Panc1 (cell line): ENCODE data around the gene EME2. TPM values are rescaled to one million over a fixed set of nuclear protein-coding genes. Genes with fewer than 3 reads are reported as not detected.

Experiments
- ATAC-seq: fragments of 200-7000 bp; cut with Tn5 transposase; 2 replicates; pipeline ENCODE4 v1.9.1; 2020; ENCODE audit warnings: mild to moderate bottlenecking, moderate library complexity
- BruUV-seq: library from RNA; stranded (reverse); fragments of 400-500 nt; replicated peaks from 2 replicates; lab custom pipeline; 2021; lab: Mats Ljungman, UMichigan
- CTCF ChIA-PET: fragments of 300-600 bp; sonication (Branson Sonifier 250); formaldehyde crosslinking; loops from one replicate; lab custom pipeline; 2022; ENCODE audit warnings: antibody characterized with exemption; lab: Charles Lee
- POLR2A ChIA-PET: fragments of 300-600 bp; sonication (Branson Sonifier 250); formaldehyde crosslinking; loops from one replicate; lab custom pipeline; 2022; ENCODE audit warnings: antibody characterized with exemption; lab: Charles Lee
- DNase-seq: peaks from one replicate; pipeline ENCODE4 v3.0.0-alpha.2; 2010; ENCODE audit warnings: low read depth, low spot score
- H3K27ac ChIP-seq: 2 replicates; pipeline ENCODE4 v1.5.1; 2011; ENCODE audit warnings: mild to moderate bottlenecking, low read length, inconsistent platforms
- H3K27me3 ChIP-seq: fragments of 200-500 bp; sonication (Bioruptor generic); 2 replicates; pipeline ENCODE4 v1.6.0; 2014; ENCODE audit warnings: low read length, inconsistent platforms; ENCODE audit not compliant: control insufficient read depth, insufficient read depth
- H3K36me3 ChIP-seq: fragments of 200-500 bp; sonication (Bioruptor generic); 2 replicates; pipeline ENCODE4 v1.5.1; 2014; ENCODE audit warnings: inconsistent platforms, mild to moderate bottlenecking, low read length, moderate library complexity; ENCODE audit not compliant: control insufficient read depth, insufficient read depth
- H3K4me1 ChIP-seq: 2 replicates; pipeline ENCODE4 v1.5.1; 2011; ENCODE audit warnings: inconsistent platforms, mild to moderate bottlenecking, low read length, moderate library complexity; ENCODE audit not compliant: control insufficient read depth, insufficient read depth
- H3K4me3 ChIP-seq, 2 experiments: 2 replicates each; pipeline ENCODE4 v1.5.1; 2011 to 2012; ENCODE audit warnings: low read depth in 2 of 2, low read length in 2 of 2, mild to moderate bottlenecking in 2 of 2, inconsistent platforms in 1 of 2, moderate library complexity in 1 of 2
- H3K9me3 ChIP-seq: fragments of 200-500 bp; sonication (Bioruptor generic); 2 replicates; pipeline ENCODE4 v1.5.1; 2014; ENCODE audit warnings: low read depth, mild to moderate bottlenecking, inconsistent platforms, low read length, moderate library complexity; ENCODE audit not compliant: control insufficient read depth, insufficient read depth
- CTCF ChIP-seq: fragments of 450-650 bp; IDR thresholded peaks from 2 replicates; pipeline ENCODE4 v1.5.1; 2017; ENCODE audit warnings: mild to moderate bottlenecking
- POLR2AphosphoS5 ChIP-seq: IDR thresholded peaks from 2 replicates; pipeline ENCODE4 v1.6.1; 2012; ENCODE audit warnings: mild to moderate bottlenecking, low read depth, low read length, moderate library complexity
- REST ChIP-seq, 2 experiments: IDR thresholded peaks; 2 replicates each; pipeline ENCODE4 v1.6.1; 2011 to 2012; ENCODE audit warnings: low read depth in 2 of 2, control low read depth in 1 of 2, low read length in 1 of 2, mild to moderate bottlenecking in 1 of 2, moderate library complexity in 1 of 2; ENCODE audit not compliant: insufficient read depth in 1 of 2
- SIN3A ChIP-seq: IDR thresholded peaks from 2 replicates; pipeline ENCODE4 v1.6.1; 2012; ENCODE audit warnings: low read depth, mild to moderate bottlenecking, low read length, moderate library complexity, borderline replicate concordance; ENCODE audit not compliant: insufficient read depth
- TCF7L2 ChIP-seq: IDR thresholded peaks from 2 replicates; pipeline ENCODE4 v1.6.1; 2011; ENCODE audit warnings: mild to moderate bottlenecking, low read depth, low read length, inconsistent platforms
- in situ Hi-C: cut with HindIII; loops from 2 replicates; pipeline ENCODE4 v1.10.0; 2016; ENCODE audit warnings: low sequenced_read_pairs, low pct_unique_long_range_greater_than_20kb
- intact Hi-C: fragments of 100-400 bp; cut with micrococcal nuclease; formaldehyde crosslinking; loops from one replicate; pipeline ENCODE4 v1.10.0; 2022; ENCODE audit not compliant: unreplicated experiment
- total RNA-seq: library from RNA; stranded (reverse); gene quantifications from one replicate; pipeline ENCODE4 v1.2.1, GENCODE V29; 2021; ENCODE audit not compliant: unreplicated experiment

EME2 gene
- total RNA-seq, 1 experiment from 2014 or later, result 53.4 TPM

- CTCF ChIA-PET, result no interaction called here
- intact Hi-C loops, result no loop called here
- Histone ChIP-seq H3K4me3 (no peak overlapping the region), H3K27ac (no peak overlapping the region), H3K27me3 (no peaks in the 10 kb centered on the region), H3K36me3 (no peaks in the 10 kb centered on the region; the same call in 1 of the 2 replicates), H3K4me1 (no peaks in the 10 kb centered on the region), H3K9me3 (no peaks in the 10 kb centered on the region)
- POLR2A ChIA-PET, result no interaction called here
- TF ChIP-seq REST (IDR thresholded peaks at IDR 0.05; ENCODE audit: insufficient read depth in 1 of 2, low read depth in 2 of 2, low read length in 1 of 2) (no peak), SIN3A (no peak), CTCF (no peak), TCF7L2 (no peak), POLR2AphosphoS5 (no peak)
- in situ Hi-C loops, result no loop called here
- DNase-seq, result no peak
- ATAC-seq, result peak; percentile 1; the same call in 1 of the 2 replicates
- BruUV-seq, result no TSS peak
Measured at GRCh38 chr16:1762879-1763520, 9.6 kb upstream of the EME2 start.

GRCh38 chr16:1763521-1764511 is 8.8 kb upstream of the EME2 start:
- BruUV-seq, result no TSS peak
- no peaks in the 10 kb centered on the region for H3K9me3 ChIP-seq
- in situ Hi-C loops (no loop called here), intact Hi-C loops (no loop called here)
- no peaks in the 10 kb centered on the region; the same call in 1 of the 2 replicates for H3K36me3 ChIP-seq
- DNase-seq (no peak), ATAC-seq (peak; percentile 26)
- TF ChIP-seq SIN3A, result no peak
- TF ChIP-seq TCF7L2, result no peak
- no peak for TF ChIP-seq REST (IDR thresholded peaks at IDR 0.05; ENCODE audit: insufficient read depth in 1 of 2, low read depth in 2 of 2, low read length in 1 of 2)
- TF ChIP-seq POLR2AphosphoS5, result no peak
- peak; percentile 45; the same call in 1 of the 2 replicates for TF ChIP-seq CTCF
- no peak overlapping the region for H3K27ac ChIP-seq
- H3K4me1 ChIP-seq, result 0 out of 2 replicates have a peak, but pooled peaks cover 1% of the 10 kb centered on the region
- H3K4me3 ChIP-seq, result no peak overlapping the region
- POLR2A ChIA-PET, result no interaction called here
- no peaks in the 10 kb centered on the region for H3K27me3 ChIP-seq
- CTCF ChIA-PET, result no interaction called here
